Skin of body (tissue), 3 donors: Measurements from ENCODE around the gene PPP1R3E. TPM values are rescaled to one million over a fixed set of nuclear protein-coding genes. Genes with fewer than 3 reads are reported as not detected.

Source experiments
- DNase-seq: peaks from one replicate; lab custom pipeline; 2025; lab: John Stamatoyannopoulos, UW
- small RNA-seq: library from RNA; depleted of rRNA; stranded (forward); fragments of <200 nt; gene quantifications from one replicate; pipeline ENCODE3, GENCODE V24; 2014; ENCODE audit warnings: low replicate concordance
- total RNA-seq: library from RNA; depleted of rRNA; stranded (reverse); fragments of >200 nt; gene quantifications from one replicate; pipeline ENCODE4 v1.2.3, GENCODE V29; 2014

Gene PPP1R3E
- total RNA-seq, 1 donor from 2014 or later, result 6.0 TPM

- DNase-seq, result no peak
Observed at GRCh38 chr14:23249824-23250223, 52.8 kb downstream of the PPP1R3E start.

GRCh38 chr14:23248601-23249000 is 54.1 kb downstream of the PPP1R3E start:
- no peak for DNase-seq

Small RNA genes within 50 kb of the gene (small RNA-seq; reads per million reads assigned to genes)
- not detected for gene RNU6-1046P

Other genes with a start within 250 kb of the PPP1R3E start
- 3.4 TPM for gene CDH24, start 245.3 kb downstream of the PPP1R3E start, total RNA-seq
- gene ACIN1, start 207.7 kb downstream of the PPP1R3E start, total RNA-seq, result 93.9 TPM
- 30.8 TPM for gene C14orf119, start 207.4 kb downstream of the PPP1R3E start, total RNA-seq
- gene CIROP, start 197.9 kb downstream of the PPP1R3E start, total RNA-seq, result not detected
- gene CEBPE, start 183.6 kb downstream of the PPP1R3E start, total RNA-seq, result 1.5 TPM
- gene SLC7A8, start 119.2 kb downstream of the PPP1R3E start, total RNA-seq, result 27.5 TPM
- not detected for gene RNF212B, start 64.9 kb downstream of the PPP1R3E start, total RNA-seq
- 4.0 TPM for gene HOMEZ, start 16.7 kb downstream of the PPP1R3E start, total RNA-seq
- gene BCL2L2, start 4.0 kb upstream of the PPP1R3E start, total RNA-seq, result 18.7 TPM
- 65.8 TPM for gene PABPN1, start 18.6 kb upstream of the PPP1R3E start, total RNA-seq
- 13.1 TPM for gene SLC22A17, start 50.0 kb upstream of the PPP1R3E start, total RNA-seq
- 24.1 TPM for gene EFS, start 62.3 kb upstream of the PPP1R3E start, total RNA-seq
- not detected for gene IL25, start 70.0 kb upstream of the PPP1R3E start, total RNA-seq
- 2.7 TPM for gene CMTM5, start 74.2 kb upstream of the PPP1R3E start, total RNA-seq
- 0.30 TPM for gene MYH6, start 105.4 kb upstream of the PPP1R3E start, total RNA-seq
- 84.4 TPM for gene MYH7, start 132.8 kb upstream of the PPP1R3E start, total RNA-seq
- gene NGDN, start 166.8 kb upstream of the PPP1R3E start, total RNA-seq, result 58.2 TPM
- gene ZFHX2, start 248.9 kb upstream of the PPP1R3E start, total RNA-seq, result 0.39 TPM